NB4 (cell line): Measurements from ENCODE around the gene ACY1.

ENCODE experiments used
- DNase-seq: peaks from one replicate; pipeline ENCODE4 v3.0.0; 2010; ENCODE audit warnings: low read depth
- H3K4me3 ChIP-seq: one replicate; pipeline ENCODE4 v1.5.1; 2011; ENCODE audit warnings: mild to moderate bottlenecking, low read depth, low read length, moderate library complexity
- CTCF ChIP-seq: IDR thresholded peaks from one replicate; pipeline ENCODE4 v1.5.1; 2012; ENCODE audit warnings: low read depth, low read length
- MAX ChIP-seq: IDR thresholded peaks from 2 replicates; pipeline ENCODE4 v1.6.1; 2011; ENCODE audit warnings: low read depth, low read length
- MYC ChIP-seq: IDR thresholded peaks from 2 replicates; pipeline ENCODE4 v1.6.1; 2011; ENCODE audit warnings: low read depth, low read length
- POLR2A ChIP-seq: IDR thresholded peaks from 2 replicates; pipeline ENCODE4 v1.6.1; 2011; ENCODE audit warnings: mild to moderate bottlenecking; ENCODE audit not compliant: insufficient read length; ENCODE audit errors: extremely low read depth

ACY1 gene

GRCh38 chr3:52010431-52010830 lies 27.1 kb downstream of the ACY1 start:
- TF ChIP-seq POLR2A (no peak), CTCF (no peak), MYC (no peak), MAX (no peak)
- no peak overlapping the region for H3K4me3 ChIP-seq

GRCh38 chr3:52012699-52013098 lies 29.4 kb downstream of the ACY1 start:
- no peak for DNase-seq
- no peak overlapping the region for H3K4me3 ChIP-seq
- TF ChIP-seq POLR2A (no peak), MAX (no peak), MYC (no peak), CTCF (no peak)

More at GRCh38 chr3:52010431-52010830, 27.1 kb downstream of the ACY1 start:
- DNase-seq, result no peak

GRCh38 chr3:52013802-52014598 lies 30.7 kb downstream of the ACY1 start:
- no peak for DNase-seq
- TF ChIP-seq POLR2A, result no peak
- peak; percentile 7 for TF ChIP-seq CTCF
- H3K4me3 ChIP-seq, result no peak overlapping the region

GRCh38 chr3:52014613-52015012 lies 31.3 kb downstream of the ACY1 start:
- TF ChIP-seq MYC (no peak), CTCF (peak; percentile 61)
- H3K4me3 ChIP-seq, result no peak overlapping the region
- peak; percentile 70 for DNase-seq

- DNase-seq, result peak; percentile 47
- no peak overlapping the region for H3K4me3 ChIP-seq
- TF ChIP-seq MYC (no peak), POLR2A (no peak), MAX (no peak), CTCF (no peak)
Observed at GRCh38 chr3:52015438-52016228, 32.3 kb downstream of the ACY1 start.
